PC-9 (cell line): Measurements from ENCODE around the gene ABHD17A. TPM values are rescaled to one million over a fixed set of nuclear protein-coding genes. Genes with fewer than 3 reads are reported as not detected.

ENCODE experiments used
- BruUV-seq: library from RNA; stranded (reverse); fragments of 400-500 nt; replicated peaks from 2 replicates; lab custom pipeline; 2021; lab: Mats Ljungman, UMichigan
- CTCF ChIA-PET: fragments of 300-600 bp; sonication (Branson Sonifier 250); formaldehyde crosslinking; loops from one replicate; lab custom pipeline; 2022; ENCODE audit warnings: antibody characterized with exemption; lab: Charles Lee
- POLR2A ChIA-PET: fragments of 300-600 bp; sonication (Branson Sonifier 250); formaldehyde crosslinking; loops from one replicate; lab custom pipeline; 2022; ENCODE audit warnings: antibody characterized with exemption; ENCODE audit not compliant: unreplicated experiment; lab: Charles Lee
- DNase-seq, 2 experiments: peaks; one replicate each; pipeline versions ENCODE4 v3.0.0 to v3.0.0-alpha.2; 2015 to 2022; ENCODE audit warnings: mixed read lengths in 1 of 2
- H2AFZ ChIP-seq: fragments of 200-600 bp; sonication (generic); 2 replicates; pipeline ENCODE4 v1.8.1; 2017; ENCODE audit warnings: antibody characterized with exemption
- H3F3A ChIP-seq: fragments of 200-600 bp; sonication (generic); 2 replicates; pipeline ENCODE4 v1.8.1; 2017; ENCODE audit warnings: antibody characterized with exemption, mild to moderate bottlenecking, low read depth; ENCODE audit not compliant: insufficient read depth
- H3K27ac ChIP-seq: fragments of 200-600 bp; sonication (generic); 2 replicates; pipeline ENCODE4 v1.6.1; 2016; ENCODE audit warnings: mixed run types
- H3K27me3 ChIP-seq: fragments of 200-600 bp; sonication (generic); 2 replicates; pipeline ENCODE4 v1.6.1; 2016; ENCODE audit warnings: low read depth, mixed run types; ENCODE audit not compliant: insufficient read depth
- H3K36me3 ChIP-seq: fragments of 200-600 bp; sonication (generic); 2 replicates; pipeline ENCODE4 v1.6.1; 2016; ENCODE audit warnings: low read depth, mixed run types
- H3K4me1 ChIP-seq: fragments of 200-600 bp; sonication (generic); replicated peaks from 2 replicates; pipeline ENCODE4 v1.6.1; 2016; ENCODE audit warnings: mixed run types; ENCODE audit not compliant: insufficient read depth
- H3K4me2 ChIP-seq: fragments of 200-600 bp; sonication (generic); 2 replicates; pipeline ENCODE4 v1.6.1; 2017; ENCODE audit warnings: mixed run types
- H3K4me3 ChIP-seq: fragments of 200-600 bp; sonication (generic); 2 replicates; pipeline ENCODE4 v1.6.1; 2016; ENCODE audit warnings: mixed run types
- H3K79me2 ChIP-seq: fragments of 200-600 bp; sonication (generic); 2 replicates; pipeline ENCODE4 v1.6.1; 2017; ENCODE audit warnings: low read depth, mixed run types
- H3K9me2 ChIP-seq: fragments of 200-600 bp; sonication (generic); 2 replicates; pipeline ENCODE4 v1.8.1; 2017; ENCODE audit warnings: mild to moderate bottlenecking; ENCODE audit not compliant: insufficient read depth
- H3K9me3 ChIP-seq: fragments of 200-600 bp; sonication (generic); 2 replicates; pipeline ENCODE4 v1.8.1; 2016; ENCODE audit warnings: low read depth; ENCODE audit not compliant: insufficient read depth
- H4K20me1 ChIP-seq: fragments of 200-600 bp; sonication (generic); 2 replicates; pipeline ENCODE4 v1.8.1; 2017; ENCODE audit not compliant: insufficient read depth
- CTCF ChIP-seq: fragments of 200-600 bp; sonication (generic); conservative IDR thresholded peaks from 2 replicates; pipeline ENCODE4 v1.6.1; 2017; ENCODE audit warnings: mixed run types, antibody characterized with exemption, mild to moderate bottlenecking, moderate library complexity
- EZH2 ChIP-seq: fragments of 200-600 bp; sonication (generic); IDR thresholded peaks from 2 replicates; pipeline ENCODE4 v1.8.0; 2017; ENCODE audit warnings: antibody characterized with exemption, low read depth
- intact Hi-C: fragments of 100-400 bp; cut with micrococcal nuclease; formaldehyde crosslinking; loops from one replicate; pipeline ENCODE4 v1.10.0; 2022; ENCODE audit not compliant: unreplicated experiment
- total RNA-seq: library from RNA; stranded (reverse); gene quantifications from 2 replicates; pipeline ENCODE4 v1.2.3, GENCODE V29; 2021

The ABHD17A gene
- total RNA-seq, 1 experiment from 2014 or later = 35.9 TPM

GRCh38 chr19:1860042-1860775, 25.1 kb downstream of the ABHD17A start:
- no TSS peak for BruUV-seq

GRCh38 chr19:1859331-1859781, 25.9 kb downstream of the ABHD17A start:
- ChIA-PET POLR2A (interaction anchor here (0.5 kb wide), 1 partner anchor 164 kb away, joined by 22 read pairs; no protein-coding TSS in a partner anchor), CTCF (no interaction called here)
- Histone ChIP-seq H4K20me1 (peaks cover 53% of the 10 kb centered on the region), H3K9me2 (no peaks in the 10 kb centered on the region), H3K79me2 (peaks cover 74% of the 10 kb centered on the region), H3K4me3 (no peak overlapping the region), H3K36me3 (no peaks in the 10 kb centered on the region), H3K4me2 (no peak overlapping the region), H3K9me3 (no peaks in the 10 kb centered on the region), H3K27ac (no peak overlapping the region), H3K4me1 (peaks cover 20% of the 10 kb centered on the region), H3F3A (peaks cover 8% of the 10 kb centered on the region; the same call in 1 of the 2 replicates), H2AFZ (no peak overlapping the region), H3K27me3 (no peaks in the 10 kb centered on the region)
- DNase-seq = no peak
- TF ChIP-seq EZH2 (no peak), CTCF (no peak)
- no TSS peak for BruUV-seq
- intact Hi-C loops = no loop called here

More at GRCh38 chr19:1860042-1860775, 25.1 kb downstream of the ABHD17A start:
- no peaks in the 10 kb centered on the region for H3K27me3 ChIP-seq
- peaks cover 46% of the 10 kb centered on the region for H4K20me1 ChIP-seq
- H3K9me2 ChIP-seq = no peaks in the 10 kb centered on the region
- H3K27ac ChIP-seq = no peak overlapping the region
- H3K36me3 ChIP-seq = no peaks in the 10 kb centered on the region
- CTCF ChIA-PET = no interaction called here
- no peak overlapping the region for H2AFZ ChIP-seq
- peak overlapping the region; percentile 81 for H3K4me3 ChIP-seq
- peaks cover 8% of the 10 kb centered on the region; the same call in 1 of the 2 replicates for H3F3A ChIP-seq
- intact Hi-C loops = no loop called here
- peak in 1 of 2 experiments; percentile 36 for DNase-seq
- peaks cover 67% of the 10 kb centered on the region for H3K79me2 ChIP-seq
- POLR2A ChIA-PET = no interaction called here
- H3K4me2 ChIP-seq = peak overlapping the region; percentile 93
- H3K9me3 ChIP-seq = no peaks in the 10 kb centered on the region
- TF ChIP-seq EZH2 = no peak
- peaks cover 17% of the 10 kb centered on the region for H3K4me1 ChIP-seq

GRCh38 chr19:1858412-1859081, 26.7 kb downstream of the ABHD17A start:
- H3F3A ChIP-seq = peaks cover 8% of the 10 kb centered on the region; the same call in 1 of the 2 replicates
- no peak for TF ChIP-seq CTCF
- TF ChIP-seq EZH2 = no peak
- ChIA-PET POLR2A (no interaction called here), CTCF (no interaction called here)
- H3K27me3 ChIP-seq = no peaks in the 10 kb centered on the region
- no peak overlapping the region for H3K27ac ChIP-seq
- no peak overlapping the region for H3K4me2 ChIP-seq
- H3K4me3 ChIP-seq = no peak overlapping the region
- peaks cover 76% of the 10 kb centered on the region for H3K79me2 ChIP-seq
- no peaks in the 10 kb centered on the region for H3K9me3 ChIP-seq
- H2AFZ ChIP-seq = no peak overlapping the region
- intact Hi-C loops = no loop called here
- no peaks in the 10 kb centered on the region for H3K9me2 ChIP-seq
- peaks cover 20% of the 10 kb centered on the region for H3K4me1 ChIP-seq
- H3K36me3 ChIP-seq = no peaks in the 10 kb centered on the region
- no TSS peak for BruUV-seq
- no peak for DNase-seq
- H4K20me1 ChIP-seq = peaks cover 53% of the 10 kb centered on the region
